HCT116 (cell line): Measurements from ENCODE around the gene OPRD1. TPM values are rescaled to one million over a fixed set of nuclear protein-coding genes. Genes with fewer than 3 reads are reported as not detected.

Source experiments
- ATAC-seq: fragments of 200-7000 bp; cut with Tn5 transposase; 2 replicates; pipeline ENCODE4 v1.9.1; 2020; ENCODE audit warnings: mild to moderate bottlenecking, moderate library complexity
- BruUV-seq: library from RNA; stranded (reverse); fragments of 400-500 nt; replicated peaks from 2 replicates; lab custom pipeline; 2021; lab: Mats Ljungman, UMichigan
- CTCF ChIA-PET: fragments of 300-600 bp; sonication (Branson Sonifier 250); formaldehyde crosslinking; loops from one replicate; lab custom pipeline; 2021; ENCODE audit warnings: antibody characterized with exemption; lab: Charles Lee
- POLR2A ChIA-PET: fragments of 300-600, 350-600 bp; sonication (Branson Sonifier 250); formaldehyde crosslinking; loops from one replicate; lab custom pipeline; 2021; ENCODE audit warnings: antibody characterized with exemption; lab: Charles Lee
- RAD21 ChIA-PET, 2 experiments: fragments of 300-600 bp; sonication (Branson Sonifier 250); formaldehyde crosslinking; loops; one replicate each; lab custom pipeline; 2023; ENCODE audit warnings: low total read pairs in 2 of 2; ENCODE audit not compliant: uncharacterized antibody in 2 of 2, unreplicated experiment in 2 of 2, low non-redundant PET in 1 of 2; lab: Charles Lee
- DNase-seq: peaks from one replicate; pipeline ENCODE4 v3.0.0-alpha.2; 2010; ENCODE audit warnings: low read depth, low spot score
- H2AFZ ChIP-seq: fragments of 200-600 bp; shearing (Covaris generic), sonication (generic); 2 replicates; pipeline ENCODE4 v1.6.1; 2017; ENCODE audit warnings: low read depth, mixed run types, mixed read lengths, antibody characterized with exemption, low read length; ENCODE audit not compliant: poor library complexity, severe bottlenecking
- H3K27ac ChIP-seq: 2 replicates; pipeline ENCODE4 v1.5.1; 2012; ENCODE audit warnings: low read depth, low read length
- H3K27me3 ChIP-seq: fragments of 200-600 bp; sonication (generic); 2 replicates; pipeline ENCODE4 v1.6.1; 2016; ENCODE audit warnings: mixed run types, low read length, mixed read lengths; ENCODE audit not compliant: insufficient read depth
- H3K36me3 ChIP-seq, 2 experiments: fragments of 200-500 bp in 1 of 2; fragments of 200-600 bp in 1 of 2; sonication (Bioruptor generic) in 1 of 2; sonication (generic) in 1 of 2; 2 replicates each; pipeline versions ENCODE4 v1.5.1 to v1.6.1; 2014 to 2016; ENCODE audit warnings: low read length in 2 of 2, inconsistent platforms in 1 of 2, mixed read lengths in 1 of 2, mixed run types in 1 of 2; ENCODE audit not compliant: insufficient read depth in 2 of 2, control insufficient read depth in 1 of 2
- H3K4me1 ChIP-seq, 2 experiments: fragments of 200-600 bp in 1 of 2; sonication (generic) in 1 of 2; 2 replicates each; pipeline versions ENCODE4 v1.5.1 to v1.6.1; 2012 to 2017; ENCODE audit warnings: low read length in 2 of 2, inconsistent platforms in 1 of 2, mild to moderate bottlenecking in 1 of 2, mixed read lengths in 1 of 2, mixed run types in 1 of 2, moderate library complexity in 1 of 2; ENCODE audit not compliant: insufficient read depth in 2 of 2, control insufficient read depth in 1 of 2
- H3K4me2 ChIP-seq: fragments of 200-600 bp; sonication (generic); 2 replicates; pipeline ENCODE4 v1.6.1; 2017; ENCODE audit warnings: mixed run types, low read length, mixed read lengths
- H3K4me3 ChIP-seq, 2 experiments: fragments of 200-600 bp in 1 of 2; sonication (generic) in 1 of 2; replicated peaks in 1 of 2; 2 replicates each; pipeline ENCODE4 v1.5.1; 2011 to 2016; ENCODE audit warnings: low read length in 2 of 2, control low read depth in 1 of 2, low read depth in 1 of 2, mild to moderate bottlenecking in 1 of 2, mixed read lengths in 1 of 2, mixed run types in 1 of 2
- H3K79me2 ChIP-seq: fragments of 200-600 bp; sonication (generic); 2 replicates; pipeline ENCODE4 v1.6.1; 2017; ENCODE audit warnings: mild to moderate bottlenecking, mixed run types, low read length, moderate library complexity, mixed read lengths; ENCODE audit not compliant: insufficient read depth
- H3K9ac ChIP-seq: fragments of 200-600 bp; sonication (generic); 2 replicates; pipeline ENCODE4 v1.6.1; 2016; ENCODE audit warnings: low read length, mixed read lengths
- H3K9me2 ChIP-seq: fragments of 200-600 bp; sonication (generic), shearing (Covaris generic); 2 replicates; pipeline ENCODE4 v1.6.1; 2017; ENCODE audit warnings: mixed run types, mild to moderate bottlenecking, moderate library complexity; ENCODE audit not compliant: insufficient read depth
- H3K9me3 ChIP-seq, 2 experiments: fragments of 200-500 bp in 1 of 2; fragments of 200-600 bp in 1 of 2; sonication (Bioruptor generic) in 1 of 2; sonication (generic) in 1 of 2; 2 replicates each; pipeline ENCODE4 v1.6.1; 2014 to 2017; ENCODE audit warnings: low read length in 2 of 2, mixed read lengths in 2 of 2, inconsistent platforms in 1 of 2, low read depth in 1 of 2, mild to moderate bottlenecking in 1 of 2, mixed run types in 1 of 2, moderate library complexity in 1 of 2; ENCODE audit not compliant: control insufficient read depth in 1 of 2, insufficient read depth in 1 of 2
- H4K20me1 ChIP-seq: fragments of 200-600 bp; sonication (generic), shearing (Covaris generic); 2 replicates; pipeline ENCODE4 v1.6.1; 2017; ENCODE audit warnings: mixed run types, mild to moderate bottlenecking, moderate library complexity; ENCODE audit not compliant: insufficient read depth
- EGR1 ChIP-seq: IDR thresholded peaks from 2 replicates; pipeline ENCODE4 v1.6.1; 2012; ENCODE audit warnings: low read depth
- ELF1 ChIP-seq: IDR thresholded peaks from 2 replicates; pipeline ENCODE4 v1.6.1; 2012; ENCODE audit warnings: low read depth, borderline replicate concordance
- FOSL1 ChIP-seq: IDR thresholded peaks from 2 replicates; pipeline ENCODE4 v1.6.1; 2012; ENCODE audit warnings: low read depth
- ZBTB33 ChIP-seq: IDR thresholded peaks from 2 replicates; pipeline ENCODE4 v1.6.1; 2011; ENCODE audit warnings: mild to moderate bottlenecking, low read length, moderate library complexity; ENCODE audit not compliant: insufficient replicate concordance; ENCODE audit errors: extremely low read depth
- ZNF274 ChIP-seq: fragments of 200-500 bp; sonication (Bioruptor generic); IDR thresholded peaks from 2 replicates; pipeline ENCODE4 v1.6.1; 2014; ENCODE audit warnings: mild to moderate bottlenecking, low read depth, low read length, inconsistent platforms
- intact Hi-C: fragments of 100-400 bp; cut with micrococcal nuclease; formaldehyde crosslinking; loops from 2 replicates; pipeline ENCODE4 v1.10.0; 2022
- total RNA-seq: library from RNA; stranded (reverse); gene quantifications from one replicate; pipeline ENCODE4 v1.2.1, GENCODE V29; 2021; ENCODE audit not compliant: unreplicated experiment
- TF ChIP-seq, protein P1 (sequence below): IDR thresholded peaks from 2 replicates; pipeline ENCODE4 v1.6.1; 2012; ENCODE audit warnings: low read depth

Gene OPRD1
- total RNA-seq, 1 experiment from 2014 or later: not detected

DNA sequence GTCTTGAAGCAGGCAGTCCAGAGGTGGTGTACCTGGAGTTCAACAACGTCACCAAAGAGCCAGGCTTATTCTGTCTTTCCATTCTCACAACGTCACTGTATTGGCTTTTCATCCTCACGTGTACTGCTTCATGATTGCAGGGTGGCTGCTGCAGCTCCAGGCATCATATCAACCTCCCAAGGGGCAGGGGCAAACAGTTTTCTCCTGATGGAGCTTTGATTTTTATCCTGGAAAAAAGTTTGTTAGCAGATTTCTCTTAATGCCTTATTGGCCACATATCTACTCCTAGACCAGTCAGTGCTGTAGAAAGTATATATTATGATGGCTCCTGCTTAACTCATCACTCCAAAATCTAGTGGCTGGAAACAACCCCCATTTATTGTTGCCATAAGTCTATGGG is 8.3 kb upstream of the OPRD1 start:
- Histone ChIP-seq H3K4me3 (no peak overlapping the region), H3K9ac (no peak overlapping the region), H2AFZ (no peak overlapping the region), H3K9me3 (no peaks in the 10 kb centered on the region), H3K4me2 (no peak overlapping the region), H3K79me2 (no peaks in the 10 kb centered on the region), H3K27me3 (no peaks in the 10 kb centered on the region), H4K20me1 (no peaks in the 10 kb centered on the region), H3K27ac (no peak overlapping the region), H3K4me1 (no peaks in the 10 kb centered on the region), H3K36me3 (no peaks in the 10 kb centered on the region), H3K9me2 (no peaks in the 10 kb centered on the region)
- intact Hi-C loops: no loop called here
- ATAC-seq (no peak), DNase-seq (no peak)
- CTCF ChIA-PET: interaction anchor here (0.6 kb wide), 1 partner anchor 11 kb away, joined by 3 read pairs; no protein-coding TSS in a partner anchor
- TF ChIP-seq FOSL1 (no peak), EGR1 (no peak), ZNF274 (no peak), ELF1 (no peak), ZBTB33 (no peak)
- TF ChIP-seq, protein P1, sequence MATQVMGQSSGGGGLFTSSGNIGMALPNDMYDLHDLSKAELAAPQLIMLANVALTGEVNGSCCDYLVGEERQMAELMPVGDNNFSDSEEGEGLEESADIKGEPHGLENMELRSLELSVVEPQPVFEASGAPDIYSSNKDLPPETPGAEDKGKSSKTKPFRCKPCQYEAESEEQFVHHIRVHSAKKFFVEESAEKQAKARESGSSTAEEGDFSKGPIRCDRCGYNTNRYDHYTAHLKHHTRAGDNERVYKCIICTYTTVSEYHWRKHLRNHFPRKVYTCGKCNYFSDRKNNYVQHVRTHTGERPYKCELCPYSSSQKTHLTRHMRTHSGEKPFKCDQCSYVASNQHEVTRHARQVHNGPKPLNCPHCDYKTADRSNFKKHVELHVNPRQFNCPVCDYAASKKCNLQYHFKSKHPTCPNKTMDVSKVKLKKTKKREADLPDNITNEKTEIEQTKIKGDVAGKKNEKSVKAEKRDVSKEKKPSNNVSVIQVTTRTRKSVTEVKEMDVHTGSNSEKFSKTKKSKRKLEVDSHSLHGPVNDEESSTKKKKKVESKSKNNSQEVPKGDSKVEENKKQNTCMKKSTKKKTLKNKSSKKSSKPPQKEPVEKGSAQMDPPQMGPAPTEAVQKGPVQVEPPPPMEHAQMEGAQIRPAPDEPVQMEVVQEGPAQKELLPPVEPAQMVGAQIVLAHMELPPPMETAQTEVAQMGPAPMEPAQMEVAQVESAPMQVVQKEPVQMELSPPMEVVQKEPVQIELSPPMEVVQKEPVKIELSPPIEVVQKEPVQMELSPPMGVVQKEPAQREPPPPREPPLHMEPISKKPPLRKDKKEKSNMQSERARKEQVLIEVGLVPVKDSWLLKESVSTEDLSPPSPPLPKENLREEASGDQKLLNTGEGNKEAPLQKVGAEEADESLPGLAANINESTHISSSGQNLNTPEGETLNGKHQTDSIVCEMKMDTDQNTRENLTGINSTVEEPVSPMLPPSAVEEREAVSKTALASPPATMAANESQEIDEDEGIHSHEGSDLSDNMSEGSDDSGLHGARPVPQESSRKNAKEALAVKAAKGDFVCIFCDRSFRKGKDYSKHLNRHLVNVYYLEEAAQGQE: no peak
- RAD21 ChIA-PET: no interaction called here
- POLR2A ChIA-PET: no interaction called here
- no TSS peak for BruUV-seq
